Measurements from ENCODE around the gene TLE3.
A peak's percentile ranks its signal among the peaks of the same experiment; 100 is the strongest.

Gene TLE3

DNA sequence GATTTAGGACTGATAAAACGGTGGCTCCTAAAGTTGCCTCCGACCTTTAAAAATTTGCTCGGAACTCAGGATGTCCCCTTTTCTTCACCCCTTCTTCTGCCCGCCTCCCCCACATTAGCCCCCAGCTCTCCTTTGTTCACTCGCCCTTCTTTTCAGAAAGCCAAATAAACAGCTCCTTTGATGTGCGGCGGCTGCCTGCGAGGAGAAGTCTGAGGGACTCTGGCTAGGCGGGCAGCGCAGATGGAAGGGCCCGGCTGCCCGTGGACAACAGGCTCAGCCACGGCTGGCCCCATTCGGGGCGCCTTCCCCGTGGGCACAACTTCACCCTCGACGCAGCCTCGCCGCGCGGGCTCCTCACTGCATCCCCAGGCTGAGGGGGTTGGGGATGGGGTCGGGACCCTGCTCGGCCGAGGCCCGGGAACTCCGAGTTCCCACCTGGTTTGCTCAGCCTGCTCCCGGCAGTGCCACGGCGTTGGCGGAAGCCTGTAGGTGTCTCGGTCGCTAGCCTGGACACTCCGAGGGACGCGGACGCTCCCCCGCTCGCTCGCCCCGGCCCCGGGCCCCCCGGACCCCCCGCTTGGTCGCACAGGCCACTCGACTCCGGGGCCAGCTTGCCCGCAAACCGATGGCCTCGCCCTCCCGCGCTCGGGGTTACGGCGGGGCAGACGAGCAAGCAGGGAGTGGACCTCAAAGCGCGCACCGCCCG lies 897 bp upstream of the TLE3 start:
- peak; percentile 49 for DNase-seq

DNA sequence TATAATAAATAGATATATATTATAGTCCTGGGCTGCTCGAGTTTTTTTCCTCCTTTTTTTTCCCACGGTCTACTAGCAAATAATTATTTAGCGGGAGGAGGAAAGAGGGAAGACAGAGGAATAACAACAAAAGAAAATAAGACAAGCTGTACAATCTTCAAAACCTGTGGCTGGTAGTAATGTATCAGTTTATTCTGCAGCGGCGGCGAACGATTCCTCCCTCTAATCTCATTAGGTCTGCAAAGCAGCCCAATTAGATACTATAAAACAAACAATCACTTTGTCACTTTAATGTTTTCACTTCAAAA lies 390 bp upstream of the TLE3 start:
- DNase-seq = no peak

DNA sequence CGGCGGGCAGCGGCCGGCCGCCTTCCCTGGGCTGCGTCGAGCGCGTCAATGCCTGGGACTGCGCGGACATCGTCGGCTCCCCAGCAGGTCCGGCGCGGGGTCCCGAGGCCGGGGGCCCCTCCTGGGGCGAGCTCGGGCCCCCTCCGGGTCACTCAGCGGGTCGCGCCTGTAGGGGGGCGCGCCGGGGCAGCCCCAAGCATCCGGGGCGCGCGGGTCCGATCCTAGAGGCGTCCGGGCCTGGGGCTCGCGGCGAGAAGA lies 725 bp downstream of the TLE3 start:
- no peak for DNase-seq

DNA sequence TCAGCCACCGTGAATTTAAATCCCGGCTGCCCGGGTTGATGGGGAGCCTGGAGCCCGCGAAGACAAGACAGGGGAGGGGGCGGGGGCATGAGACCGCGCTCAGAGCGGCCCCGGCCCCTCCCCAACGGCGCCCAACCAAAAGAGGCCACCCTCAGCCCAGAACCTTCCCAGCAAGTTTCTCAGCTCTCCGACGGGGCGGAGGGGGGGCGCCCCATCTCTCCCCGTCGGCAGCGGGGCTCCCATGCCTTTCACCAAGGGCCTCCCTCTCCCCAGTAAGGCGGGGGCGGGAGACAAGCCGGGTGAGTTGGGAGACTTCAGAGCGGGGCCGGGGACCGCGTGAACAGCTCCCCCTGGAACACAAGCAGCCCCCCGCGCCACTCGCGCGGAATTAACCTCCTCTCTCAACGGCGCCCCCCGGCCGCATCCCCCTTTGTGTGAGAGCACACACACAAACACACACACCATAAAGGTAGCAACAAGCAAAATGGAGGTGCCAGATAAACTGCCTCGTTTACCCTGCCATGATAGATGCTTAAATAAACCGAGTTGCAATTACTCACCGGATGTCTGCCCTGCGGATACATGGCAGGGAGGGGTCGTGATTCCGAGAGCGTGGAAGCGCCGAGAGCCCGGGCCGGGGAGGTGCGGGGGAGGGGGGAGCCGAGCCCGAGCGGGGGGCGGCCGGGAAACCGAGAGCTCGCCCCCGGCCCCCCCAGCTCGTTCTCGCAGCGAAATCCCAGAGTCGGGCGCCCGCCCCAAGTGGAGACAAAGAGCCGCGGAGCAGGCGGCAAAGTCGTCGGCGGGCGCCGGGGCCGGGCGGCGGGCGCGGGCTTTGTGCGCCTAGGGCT lies 1.3 kb downstream of the TLE3 start:
- no peak for DNase-seq

DNA sequence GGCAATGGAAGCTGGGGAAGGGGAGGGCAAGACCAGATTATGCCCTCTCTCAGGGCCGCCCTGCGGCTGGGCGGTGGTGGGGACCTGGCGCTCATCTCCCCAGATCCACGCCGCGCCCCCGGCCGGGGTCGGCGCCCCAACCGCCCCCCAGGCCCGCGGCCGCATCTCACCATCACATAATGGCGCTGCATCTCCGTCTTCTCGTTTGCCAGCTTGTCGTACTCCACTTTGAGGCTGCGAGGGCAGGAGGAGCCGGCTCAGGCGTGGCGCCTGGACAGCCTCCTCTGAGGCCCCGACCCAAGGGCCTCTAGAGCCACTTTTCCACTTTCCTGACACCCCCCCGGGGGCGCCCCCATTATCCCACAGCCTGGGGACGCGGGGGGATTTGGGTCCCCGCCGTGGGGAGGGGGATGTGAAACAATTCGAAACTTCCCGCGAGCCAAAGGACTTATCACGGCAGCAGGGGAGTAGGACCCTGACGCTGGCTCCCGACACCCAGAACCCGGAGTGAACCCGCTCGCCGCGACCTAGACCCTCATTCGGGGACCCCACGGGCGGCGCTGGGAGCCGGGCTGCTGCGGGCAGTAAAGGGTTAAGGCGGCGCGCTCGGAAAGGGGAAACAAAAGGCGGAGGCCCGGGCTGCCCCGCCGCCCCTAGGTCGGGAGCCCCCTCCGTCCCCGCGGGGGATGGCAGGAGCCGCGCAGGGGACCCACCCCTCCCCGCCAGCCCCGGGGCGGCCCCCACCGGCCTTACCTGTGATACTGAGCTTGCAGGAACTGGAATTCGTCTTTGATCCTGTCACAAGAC lies 2.1 kb downstream of the TLE3 start:
- peak; percentile 40 for DNase-seq

DNA sequence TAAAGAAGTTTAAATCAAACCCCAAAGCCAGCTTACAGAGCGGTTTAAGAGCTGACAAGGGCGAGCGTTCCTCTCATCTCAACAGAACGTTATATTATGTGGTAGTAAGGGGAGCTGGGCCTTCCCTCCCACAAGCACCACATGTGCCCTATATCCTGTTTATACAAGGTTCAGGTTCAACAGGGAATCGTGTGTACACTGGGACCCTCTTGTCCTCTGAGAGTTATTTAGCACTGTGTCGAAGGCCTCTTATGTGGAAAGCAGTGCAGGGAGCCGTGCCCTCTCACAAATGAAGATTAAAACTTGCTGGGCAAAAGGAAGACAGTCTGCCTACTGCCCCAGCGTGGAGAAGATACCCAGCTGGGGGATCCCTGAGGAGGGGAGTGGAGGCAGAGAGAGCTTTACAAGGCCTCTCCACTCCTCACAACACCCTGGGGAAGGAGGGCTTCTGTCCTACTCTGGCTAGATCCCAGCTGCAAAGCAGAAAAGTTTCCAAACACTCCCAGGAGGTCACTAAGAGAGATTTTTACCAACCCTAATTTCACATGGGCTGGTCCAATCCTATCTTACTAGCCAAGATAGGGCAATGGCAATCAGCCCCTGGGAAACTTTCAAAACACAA lies 2.9 kb downstream of the TLE3 start:
- no peak for DNase-seq

DNA sequence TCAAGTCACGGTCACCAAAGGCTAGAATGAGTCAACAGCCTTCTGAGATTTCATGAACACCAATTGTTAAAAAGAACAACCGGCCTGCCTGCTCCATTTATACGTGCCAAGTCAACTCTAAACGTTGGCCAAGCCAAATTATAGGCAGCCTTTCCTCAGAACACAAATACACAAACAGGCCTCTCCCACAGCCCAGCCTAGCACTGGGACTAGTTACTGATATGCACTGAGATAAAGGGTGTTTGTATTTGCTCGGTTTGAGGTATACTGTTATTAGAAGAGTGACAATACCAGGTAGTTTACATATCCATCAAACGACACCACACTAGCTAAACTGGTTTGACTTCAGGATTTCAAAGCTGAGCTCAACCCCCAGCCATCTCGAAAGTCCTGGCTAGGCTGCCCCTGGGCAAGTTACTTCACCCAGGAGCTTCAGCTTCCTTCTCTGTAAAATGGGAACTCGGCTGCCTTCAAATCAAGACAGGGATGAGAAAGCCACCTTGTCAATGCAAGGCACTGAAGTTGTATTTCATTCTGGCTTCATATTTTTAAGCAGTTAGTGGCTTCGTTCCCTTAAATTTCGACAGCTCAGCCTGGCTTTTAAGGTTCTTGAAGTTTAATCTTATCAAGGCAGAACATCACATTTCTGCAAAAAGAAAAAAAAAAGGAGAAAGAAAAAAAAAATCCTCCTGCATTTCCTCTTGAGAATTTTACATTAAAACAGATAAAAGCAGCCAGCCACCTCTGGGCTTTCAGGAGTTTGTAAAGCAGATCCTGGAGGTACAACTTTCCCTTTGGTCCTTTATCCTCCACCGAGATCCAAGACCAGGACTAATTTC lies 4.0 kb downstream of the TLE3 start:
- no peak for DNase-seq

DNA sequence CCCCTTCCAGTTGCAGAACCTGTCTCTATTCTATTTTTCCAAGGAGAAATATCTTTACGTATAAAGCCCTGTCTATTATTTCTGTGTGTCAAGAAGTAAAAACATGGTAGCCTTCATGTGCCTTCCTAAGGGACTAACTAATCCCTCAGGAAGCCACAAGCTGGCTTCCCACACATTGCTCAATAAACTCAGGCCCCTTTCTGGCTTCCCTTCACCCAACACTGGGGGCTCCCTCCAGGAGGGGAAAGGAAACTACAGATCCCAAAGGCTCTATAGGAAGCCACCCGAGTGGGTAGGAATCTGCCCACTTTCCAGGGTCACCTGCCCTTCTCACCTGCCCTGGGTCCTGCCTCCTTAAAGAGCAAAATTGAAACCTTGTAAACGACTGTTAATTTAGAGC lies 4.6 kb downstream of the TLE3 start:
- DNase-seq = no peak

DNA sequence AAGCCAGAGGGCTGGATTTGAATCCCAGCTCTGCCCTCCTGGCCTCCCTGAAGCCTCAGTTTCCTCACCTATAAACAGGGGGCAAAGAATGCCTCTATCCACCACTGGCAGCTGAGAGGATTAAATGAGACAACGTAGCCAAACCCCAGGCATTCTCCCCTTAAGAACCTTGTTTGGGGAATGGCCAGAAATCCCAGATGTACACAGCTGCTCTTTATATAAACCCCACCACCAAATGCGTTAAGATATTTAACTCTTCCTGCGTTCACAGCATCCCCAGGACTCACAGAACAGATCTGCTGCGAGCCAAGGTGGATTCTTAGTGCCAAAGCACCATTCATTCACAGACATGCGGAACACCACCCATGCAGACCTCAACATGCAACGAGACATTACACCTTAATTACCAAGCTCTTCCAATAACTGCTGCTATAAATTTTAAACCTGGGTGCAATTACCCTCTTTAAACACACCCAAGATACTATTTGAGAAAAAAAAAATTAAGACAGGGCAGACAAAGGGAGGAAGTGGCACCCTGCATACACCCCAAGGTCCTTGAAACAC lies 5.2 kb downstream of the TLE3 start:
- DNase-seq = no peak

DNA sequence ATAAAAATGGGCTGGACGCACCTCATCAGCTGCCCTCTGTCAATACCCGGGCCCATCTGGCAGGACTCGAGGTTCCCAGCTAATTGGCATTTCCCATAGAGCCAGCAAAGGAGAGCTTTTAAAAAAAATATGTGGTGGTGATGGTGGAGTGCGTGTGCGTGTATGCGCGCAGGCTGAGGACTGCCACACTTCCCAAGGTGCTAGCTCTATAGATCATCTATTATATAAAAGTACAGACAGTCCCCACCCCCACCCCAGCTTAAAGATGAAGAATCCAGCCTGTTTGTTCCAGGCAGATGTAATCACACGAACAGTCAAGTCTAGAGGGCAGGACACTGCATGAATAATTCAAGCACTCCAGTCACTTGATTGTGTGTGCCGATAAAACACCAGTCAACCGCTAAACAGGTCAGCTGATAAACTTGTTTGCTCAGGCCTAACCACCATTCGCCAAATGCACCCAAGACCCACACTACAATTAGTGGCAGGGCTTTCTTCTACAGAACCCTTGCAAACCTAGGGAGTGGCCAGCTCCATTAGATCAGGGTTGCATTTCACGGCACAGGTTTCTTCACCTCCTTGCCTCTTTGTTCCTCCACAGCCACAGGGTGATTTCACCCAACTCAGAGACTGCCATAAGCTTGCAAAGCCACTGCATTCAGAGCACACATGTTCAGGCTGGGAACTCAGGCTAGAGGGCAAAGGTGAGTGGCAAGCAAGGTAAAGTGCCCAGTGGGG lies 5.8 kb downstream of the TLE3 start:
- DNase-seq = no peak

DNA sequence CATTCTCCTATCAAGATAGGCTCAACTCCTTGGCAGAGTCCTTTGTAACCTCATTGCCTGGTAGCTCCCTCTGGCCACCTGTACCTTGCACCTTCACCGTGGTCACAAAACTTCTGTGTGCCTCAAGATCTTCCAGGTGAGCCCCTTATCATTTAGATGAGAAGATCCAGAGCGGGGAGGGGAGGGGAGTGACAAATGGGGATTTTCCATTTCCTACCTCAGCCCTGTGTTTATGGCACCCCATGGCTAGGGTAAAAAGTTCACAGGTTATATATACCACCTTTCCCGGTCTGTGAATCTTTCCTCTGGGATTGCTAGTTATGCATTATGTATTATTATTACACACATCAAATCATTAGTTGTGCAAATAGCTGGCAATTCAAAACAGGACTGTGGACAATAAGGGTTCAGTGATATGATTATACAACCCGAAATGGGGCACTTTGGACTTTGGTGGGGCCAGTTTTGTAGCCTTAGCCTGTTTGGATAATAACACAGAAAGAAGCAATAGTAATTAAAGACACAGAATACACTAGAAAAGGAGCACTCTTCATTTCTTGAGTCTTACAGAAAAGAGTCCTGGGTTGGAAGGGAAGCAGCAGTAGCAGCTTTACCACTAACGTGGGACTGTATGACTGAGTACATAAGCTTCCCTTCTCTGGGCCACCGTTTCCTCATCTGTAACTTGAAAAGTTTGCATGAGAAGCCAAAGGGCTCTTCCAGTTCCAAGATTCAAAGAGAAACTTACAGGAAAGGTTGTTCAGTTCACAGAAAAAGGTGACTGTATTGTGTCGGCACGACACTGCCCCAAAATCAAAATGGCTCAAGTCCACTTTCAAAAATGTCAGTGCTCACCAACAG lies 7.1 kb downstream of the TLE3 start:
- DNase-seq = no peak

DNA sequence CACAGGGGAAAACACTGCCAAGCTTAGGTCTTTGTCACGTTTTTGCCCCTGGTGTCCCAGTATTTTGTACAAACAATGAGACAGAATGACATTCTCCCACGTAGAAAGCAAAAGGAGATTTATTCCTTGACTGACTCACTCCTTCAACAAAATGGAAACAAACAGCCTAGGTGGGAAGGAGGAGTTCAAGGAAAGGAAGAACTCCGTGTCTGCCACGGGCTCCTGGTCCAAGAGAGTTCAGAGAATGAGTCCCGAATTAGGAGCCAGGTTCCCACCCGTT lies 8.1 kb downstream of the TLE3 start:
- DNase-seq = no peak

DNA sequence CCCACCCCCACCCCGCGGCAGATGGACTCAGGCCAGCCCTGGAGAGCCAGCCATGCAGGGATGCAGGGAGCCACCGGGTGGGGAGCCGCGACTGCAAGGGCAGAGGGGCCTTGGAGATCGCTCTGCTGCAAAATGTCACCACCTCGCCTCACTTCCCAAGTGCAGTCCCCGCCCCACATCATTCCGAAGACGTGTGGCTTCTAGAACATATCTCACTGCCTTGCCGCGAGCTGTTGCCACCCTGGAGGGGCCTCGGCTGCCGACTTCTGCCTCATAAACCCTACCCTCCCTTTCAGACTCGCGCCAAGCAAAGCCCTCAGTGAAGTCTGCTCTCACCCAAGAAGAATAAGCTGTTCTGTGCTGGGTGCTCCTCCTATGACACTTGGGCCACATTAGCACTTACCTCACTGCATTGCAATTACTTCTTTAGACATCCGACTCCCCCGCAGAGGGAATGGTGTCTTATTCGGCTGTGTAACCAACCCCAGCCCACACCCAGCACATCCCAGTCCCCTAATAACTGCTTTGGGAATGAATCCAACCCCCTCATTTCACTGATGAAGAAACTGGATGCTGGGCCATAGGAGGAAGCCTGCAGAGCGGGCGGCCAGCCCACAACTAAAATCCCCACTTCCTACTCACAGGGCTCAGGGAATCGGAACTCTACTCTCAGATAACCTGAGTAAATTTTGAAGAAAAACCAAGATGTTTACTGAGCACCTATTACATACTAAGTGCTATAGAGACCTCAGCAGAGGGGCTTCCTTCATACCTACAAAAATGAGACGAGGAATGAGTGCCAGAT lies 8.6 kb downstream of the TLE3 start:
- DNase-seq = no peak

DNA sequence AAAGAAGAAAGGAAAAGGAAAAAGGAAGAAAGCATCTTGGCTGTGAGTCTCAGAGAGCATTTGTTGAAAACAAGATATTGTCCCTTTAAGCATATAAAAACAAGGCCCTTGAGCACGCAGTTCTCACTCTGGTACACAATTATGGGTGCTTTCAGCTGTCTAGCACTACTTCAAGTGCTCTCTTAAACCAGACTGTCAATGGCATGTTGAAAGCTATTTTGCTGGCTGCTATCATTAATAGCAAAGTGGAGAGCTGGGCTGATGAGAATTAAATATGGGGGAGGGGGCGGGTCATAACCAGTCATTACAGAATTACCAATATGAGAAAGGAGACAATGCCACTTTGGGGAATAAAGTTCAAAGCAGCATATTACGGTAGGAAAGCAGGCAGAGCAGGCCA lies 9.3 kb downstream of the TLE3 start:
- DNase-seq = no peak

DNA sequence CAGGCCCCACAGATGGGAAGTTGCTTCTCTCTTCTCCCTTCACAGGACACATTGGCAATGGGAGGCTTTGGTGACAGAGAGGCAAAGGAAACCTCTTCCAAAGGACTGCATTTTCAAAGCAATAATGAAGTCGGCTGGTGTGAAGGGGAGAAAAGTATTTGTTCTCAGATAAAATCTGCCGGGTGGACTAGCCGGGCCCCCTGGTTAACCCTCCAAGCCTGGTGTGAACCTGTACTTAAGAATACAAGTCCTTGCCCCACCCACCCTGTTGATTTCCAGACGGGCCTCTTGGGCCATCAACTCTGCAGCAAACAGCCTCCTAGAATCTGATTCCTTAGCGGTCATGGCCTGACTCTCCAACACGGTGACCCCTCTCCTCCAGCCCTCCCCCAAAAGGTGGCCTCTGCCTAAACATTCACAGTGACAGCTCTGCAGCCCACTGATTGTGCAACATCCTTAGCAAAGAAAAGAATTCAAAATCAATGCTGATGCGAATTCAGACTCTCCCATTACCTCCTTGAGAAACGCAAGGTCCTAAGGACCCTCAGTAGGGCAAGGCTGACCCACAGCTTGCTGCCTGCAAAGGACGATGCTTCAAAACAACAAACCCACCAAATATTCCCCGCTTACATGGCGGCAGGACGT lies 9.9 kb downstream of the TLE3 start:
- no peak for DNase-seq

DNA sequence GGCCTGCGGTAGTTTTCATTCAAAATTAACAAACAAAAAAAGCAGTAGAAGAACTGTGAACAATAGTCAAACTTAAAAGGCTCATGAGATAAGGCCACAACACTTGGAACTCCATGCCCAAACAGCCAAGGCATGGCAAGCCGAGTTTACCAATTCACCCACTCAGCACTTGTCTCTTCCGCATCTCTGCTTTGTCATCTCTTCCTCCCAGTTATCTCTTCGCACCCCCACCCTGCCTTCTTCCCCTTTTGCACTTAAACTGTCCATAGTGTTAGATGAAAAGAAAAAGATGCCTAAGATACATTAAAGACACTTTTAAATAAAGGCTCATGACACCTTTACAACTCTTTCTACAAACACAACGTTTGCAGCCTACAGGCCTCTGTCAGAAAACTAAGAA lies 11.1 kb downstream of the TLE3 start:
- DNase-seq = no peak

DNA sequence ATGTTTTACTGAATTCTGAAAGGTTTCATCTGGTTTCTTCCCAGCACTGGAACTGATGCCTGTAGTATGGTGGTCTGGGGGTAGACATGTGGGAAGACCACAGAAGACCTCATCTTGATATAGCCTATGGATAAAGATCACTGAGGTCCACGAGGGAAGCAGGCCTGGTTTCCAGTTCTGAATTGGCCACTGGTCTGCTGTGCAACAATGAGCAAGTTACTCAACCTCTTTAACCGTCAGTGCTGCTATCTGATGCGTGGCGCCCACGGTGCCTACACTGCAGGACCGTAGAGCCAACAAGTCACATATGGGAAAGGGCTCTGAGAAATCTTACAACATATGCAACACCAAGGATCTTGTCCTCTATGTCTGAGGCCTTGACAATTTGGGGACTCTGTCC lies 13.3 kb downstream of the TLE3 start:
- no peak for DNase-seq

DNA sequence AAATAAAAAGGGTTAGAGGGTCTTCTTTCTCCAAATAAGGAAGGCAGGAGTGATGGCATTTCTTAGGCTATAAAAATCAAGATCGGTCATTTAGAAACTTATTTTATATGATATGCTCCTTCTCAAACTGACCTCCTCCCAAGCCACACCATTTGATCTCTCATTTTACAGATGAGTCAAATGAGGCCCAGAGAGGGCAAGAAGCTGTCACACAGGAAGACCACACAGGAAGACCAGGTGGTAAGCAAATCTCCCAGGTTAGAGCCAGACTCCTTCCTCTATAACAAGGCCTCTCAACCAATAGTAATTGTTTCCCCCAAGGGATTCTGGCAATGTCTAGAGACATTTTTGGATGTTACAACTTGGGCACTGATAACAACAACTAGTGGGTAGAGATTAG lies 13.8 kb downstream of the TLE3 start:
- DNase-seq = no peak

DNA sequence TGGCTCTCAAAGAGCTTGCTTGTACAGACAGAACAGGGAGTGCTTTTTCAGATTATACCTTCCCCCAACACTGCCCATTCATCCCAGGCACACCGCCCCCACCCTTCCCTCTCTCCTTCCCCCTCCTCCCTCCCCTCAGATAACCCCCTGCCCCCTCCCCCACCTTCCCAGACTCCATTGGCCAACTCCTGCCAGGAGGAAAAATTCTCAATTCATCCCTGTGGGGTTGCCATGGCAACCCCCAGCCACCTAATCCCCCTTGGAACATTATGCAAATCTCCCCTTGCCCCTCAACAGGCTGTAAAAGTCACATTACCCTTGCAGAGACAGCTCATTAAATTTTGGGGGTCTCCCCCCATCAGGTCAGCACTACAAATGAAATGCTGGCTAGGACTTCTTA lies 14.3 kb downstream of the TLE3 start:
- no peak for DNase-seq

All from KG1 (cell line).